HCT116 (cell line): ENCODE measurements around the gene COPG1. TPM values are rescaled to one million over a fixed set of nuclear protein-coding genes. Genes with fewer than 3 reads are reported as not detected.

Source experiments
- ATAC-seq: fragments of 200-7000 bp; cut with Tn5 transposase; 2 replicates; pipeline ENCODE4 v1.9.1; 2020; ENCODE audit warnings: mild to moderate bottlenecking, moderate library complexity
- BruUV-seq: library from RNA; stranded (reverse); fragments of 400-500 nt; replicated peaks from 2 replicates; lab custom pipeline; 2021; lab: Mats Ljungman, UMichigan
- CTCF ChIA-PET: fragments of 300-600 bp; sonication (Branson Sonifier 250); formaldehyde crosslinking; loops from one replicate; lab custom pipeline; 2021; ENCODE audit warnings: antibody characterized with exemption; lab: Charles Lee
- POLR2A ChIA-PET: fragments of 300-600, 350-600 bp; sonication (Branson Sonifier 250); formaldehyde crosslinking; loops from one replicate; lab custom pipeline; 2021; ENCODE audit warnings: antibody characterized with exemption; lab: Charles Lee
- RAD21 ChIA-PET, 2 experiments: fragments of 300-600 bp; sonication (Branson Sonifier 250); formaldehyde crosslinking; loops; one replicate each; lab custom pipeline; 2023; ENCODE audit warnings: low total read pairs in 2 of 2; ENCODE audit not compliant: uncharacterized antibody in 2 of 2, unreplicated experiment in 2 of 2, low non-redundant PET in 1 of 2; lab: Charles Lee
- DNase-seq: peaks from one replicate; pipeline ENCODE4 v3.0.0-alpha.2; 2010; ENCODE audit warnings: low read depth, low spot score
- H2AFZ ChIP-seq: fragments of 200-600 bp; shearing (Covaris generic), sonication (generic); 2 replicates; pipeline ENCODE4 v1.6.1; 2017; ENCODE audit warnings: low read depth, mixed run types, mixed read lengths, antibody characterized with exemption, low read length; ENCODE audit not compliant: poor library complexity, severe bottlenecking
- H3K27ac ChIP-seq: 2 replicates; pipeline ENCODE4 v1.5.1; 2012; ENCODE audit warnings: low read depth, low read length
- H3K27me3 ChIP-seq: fragments of 200-600 bp; sonication (generic); 2 replicates; pipeline ENCODE4 v1.6.1; 2016; ENCODE audit warnings: mixed run types, low read length, mixed read lengths; ENCODE audit not compliant: insufficient read depth
- H3K36me3 ChIP-seq, 2 experiments: fragments of 200-500 bp in 1 of 2; fragments of 200-600 bp in 1 of 2; sonication (Bioruptor generic) in 1 of 2; sonication (generic) in 1 of 2; 2 replicates each; pipeline versions ENCODE4 v1.5.1 to v1.6.1; 2014 to 2016; ENCODE audit warnings: low read length in 2 of 2, inconsistent platforms in 1 of 2, mixed read lengths in 1 of 2, mixed run types in 1 of 2; ENCODE audit not compliant: insufficient read depth in 2 of 2, control insufficient read depth in 1 of 2
- H3K4me1 ChIP-seq, 2 experiments: fragments of 200-600 bp in 1 of 2; sonication (generic) in 1 of 2; 2 replicates each; pipeline versions ENCODE4 v1.5.1 to v1.6.1; 2012 to 2017; ENCODE audit warnings: low read length in 2 of 2, inconsistent platforms in 1 of 2, mild to moderate bottlenecking in 1 of 2, mixed read lengths in 1 of 2, mixed run types in 1 of 2, moderate library complexity in 1 of 2; ENCODE audit not compliant: insufficient read depth in 2 of 2, control insufficient read depth in 1 of 2
- H3K4me2 ChIP-seq: fragments of 200-600 bp; sonication (generic); 2 replicates; pipeline ENCODE4 v1.6.1; 2017; ENCODE audit warnings: mixed run types, low read length, mixed read lengths
- H3K4me3 ChIP-seq, 2 experiments: fragments of 200-600 bp in 1 of 2; sonication (generic) in 1 of 2; replicated peaks in 1 of 2; 2 replicates each; pipeline ENCODE4 v1.5.1; 2011 to 2016; ENCODE audit warnings: low read length in 2 of 2, control low read depth in 1 of 2, low read depth in 1 of 2, mild to moderate bottlenecking in 1 of 2, mixed read lengths in 1 of 2, mixed run types in 1 of 2
- H3K79me2 ChIP-seq: fragments of 200-600 bp; sonication (generic); 2 replicates; pipeline ENCODE4 v1.6.1; 2017; ENCODE audit warnings: mild to moderate bottlenecking, mixed run types, low read length, moderate library complexity, mixed read lengths; ENCODE audit not compliant: insufficient read depth
- H3K9ac ChIP-seq: fragments of 200-600 bp; sonication (generic); 2 replicates; pipeline ENCODE4 v1.6.1; 2016; ENCODE audit warnings: low read length, mixed read lengths
- H3K9me2 ChIP-seq: fragments of 200-600 bp; sonication (generic), shearing (Covaris generic); 2 replicates; pipeline ENCODE4 v1.6.1; 2017; ENCODE audit warnings: mixed run types, mild to moderate bottlenecking, moderate library complexity; ENCODE audit not compliant: insufficient read depth
- H3K9me3 ChIP-seq, 2 experiments: fragments of 200-500 bp in 1 of 2; fragments of 200-600 bp in 1 of 2; sonication (Bioruptor generic) in 1 of 2; sonication (generic) in 1 of 2; 2 replicates each; pipeline ENCODE4 v1.6.1; 2014 to 2017; ENCODE audit warnings: low read length in 2 of 2, mixed read lengths in 2 of 2, inconsistent platforms in 1 of 2, low read depth in 1 of 2, mild to moderate bottlenecking in 1 of 2, mixed run types in 1 of 2, moderate library complexity in 1 of 2; ENCODE audit not compliant: control insufficient read depth in 1 of 2, insufficient read depth in 1 of 2
- H4K20me1 ChIP-seq: fragments of 200-600 bp; sonication (generic), shearing (Covaris generic); 2 replicates; pipeline ENCODE4 v1.6.1; 2017; ENCODE audit warnings: mixed run types, mild to moderate bottlenecking, moderate library complexity; ENCODE audit not compliant: insufficient read depth
- CEBPB ChIP-seq: IDR thresholded peaks from 2 replicates; pipeline ENCODE4 v1.6.1; 2012; ENCODE audit warnings: low read depth
- ELF1 ChIP-seq: IDR thresholded peaks from 2 replicates; pipeline ENCODE4 v1.6.1; 2012; ENCODE audit warnings: low read depth, borderline replicate concordance
- EZH2 ChIP-seq: fragments of 200-600 bp; sonication (generic); IDR thresholded peaks from 2 replicates; pipeline ENCODE4 v1.6.1; 2017; ENCODE audit warnings: antibody characterized with exemption, mixed run types
- FOSL1 ChIP-seq: IDR thresholded peaks from 2 replicates; pipeline ENCODE4 v1.6.1; 2012; ENCODE audit warnings: low read depth
- POLR2A ChIP-seq: IDR thresholded peaks from 2 replicates; pipeline ENCODE4 v1.7.0; 2011; ENCODE audit warnings: borderline replicate concordance; ENCODE audit not compliant: insufficient read depth, insufficient read length; ENCODE audit errors: extremely low read depth
- TCF7L2 ChIP-seq: IDR thresholded peaks from 2 replicates; pipeline ENCODE4 v1.7.0; 2011; ENCODE audit warnings: borderline replicate concordance, inconsistent platforms; ENCODE audit not compliant: insufficient read depth, insufficient read length; ENCODE audit errors: extremely low read depth
- intact Hi-C: fragments of 100-400 bp; cut with micrococcal nuclease; formaldehyde crosslinking; loops from 2 replicates; pipeline ENCODE4 v1.10.0; 2022
- total RNA-seq: library from RNA; stranded (reverse); gene quantifications from one replicate; pipeline ENCODE4 v1.2.1, GENCODE V29; 2021; ENCODE audit not compliant: unreplicated experiment
- TF ChIP-seq, protein P1 (sequence below): IDR thresholded peaks from 2 replicates; pipeline ENCODE4 v1.6.1; 2012

Gene COPG1
- total RNA-seq, 1 experiment from 2014 or later, result 182 TPM

DNA sequence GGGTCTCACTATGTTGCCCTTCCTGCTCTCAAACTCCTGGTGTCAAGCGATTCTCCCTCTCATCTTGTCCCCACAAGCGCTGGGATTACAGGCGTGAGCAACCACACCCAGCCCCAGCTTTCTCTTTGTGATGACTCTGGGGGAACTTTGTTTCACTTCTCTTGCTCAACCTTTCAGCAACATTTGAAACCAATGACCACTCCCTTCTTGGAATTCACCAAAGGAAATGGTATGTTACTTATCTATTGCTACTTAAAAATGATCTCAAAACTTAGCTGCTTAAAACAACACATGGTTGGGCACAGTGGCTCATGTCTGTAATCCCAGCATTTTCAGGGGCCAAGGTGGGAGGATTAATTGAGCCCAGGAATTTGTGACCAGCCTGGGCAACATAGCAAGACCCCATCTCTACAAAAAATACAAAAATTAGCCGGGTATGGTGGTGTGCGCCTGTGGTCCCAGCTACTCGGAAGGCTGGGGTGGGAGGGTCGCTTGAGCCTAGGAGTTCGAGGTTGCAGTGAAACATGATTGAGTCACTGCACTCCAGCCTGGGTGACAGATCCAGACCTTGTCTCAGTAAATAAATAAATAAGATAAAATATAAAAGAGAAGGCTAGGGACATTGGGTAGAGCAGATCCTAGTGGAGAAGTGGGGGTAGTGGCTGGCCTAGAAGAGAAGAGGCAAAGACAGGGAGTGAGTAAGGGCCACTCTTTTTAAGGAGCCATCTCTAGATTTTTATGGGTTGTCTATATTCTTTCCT, 10.3 kb upstream of the COPG1 start:
- H3K9me3 ChIP-seq, result no peaks in the 10 kb centered on the region
- TF ChIP-seq POLR2A (no peak), ELF1 (no peak)
- POLR2A ChIA-PET, result interaction anchor here (1.7 kb wide), 1 partner anchor 10 kb away, joined by 5 read pairs; the partner anchor contains the start of gene COPG1
- RAD21 ChIA-PET, result no interaction called here
- no peaks in the 10 kb centered on the region for H3K36me3 ChIP-seq
- CTCF ChIA-PET, result interaction anchor here (1.7 kb wide), 1 partner anchor 269 kb away, joined by 5 read pairs; no protein-coding TSS in a partner anchor
- no peaks in the 10 kb centered on the region for H3K79me2 ChIP-seq
- peak; percentile 42; the same call in 1 of the 2 replicates for ATAC-seq
- H3K4me3 ChIP-seq, result no peak overlapping the region
- intact Hi-C loops, result no loop called here
- H2AFZ ChIP-seq, result no peak overlapping the region
- peaks cover 0 to 15% of the 10 kb centered on the region in 2 experiments; a peak in 2 of 4 replicates for H3K4me1 ChIP-seq
- no peak for DNase-seq
- H4K20me1 ChIP-seq, result no peaks in the 10 kb centered on the region
- no peak overlapping the region for H3K27ac ChIP-seq
- H3K4me2 ChIP-seq, result no peak overlapping the region
- no peak overlapping the region for H3K9ac ChIP-seq
- no peaks in the 10 kb centered on the region for H3K27me3 ChIP-seq
- BruUV-seq, result no TSS peak
- H3K9me2 ChIP-seq, result no peaks in the 10 kb centered on the region

DNA sequence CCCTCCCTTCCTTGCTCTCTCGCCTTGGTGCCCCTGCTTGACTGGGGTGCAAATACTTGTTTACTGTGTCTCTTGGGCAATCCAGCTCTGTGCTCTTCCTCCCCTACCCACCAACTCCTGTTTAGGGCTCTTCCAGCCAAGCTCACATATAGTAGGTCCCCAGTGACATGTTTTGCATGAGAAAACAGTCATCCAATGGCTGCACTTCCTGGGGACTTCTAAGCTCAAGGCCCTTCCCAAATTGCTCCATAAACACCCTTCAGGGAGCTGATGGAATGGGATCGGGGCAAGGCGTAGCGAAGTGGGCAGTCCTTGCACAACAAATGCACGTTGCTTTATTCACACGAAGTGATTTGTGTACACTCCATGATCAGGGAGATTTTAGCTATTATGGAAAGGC, 9.4 kb upstream of the COPG1 start:
- no peak for TF ChIP-seq ELF1
- TF ChIP-seq EZH2, result no peak
- TF ChIP-seq, protein P1, sequence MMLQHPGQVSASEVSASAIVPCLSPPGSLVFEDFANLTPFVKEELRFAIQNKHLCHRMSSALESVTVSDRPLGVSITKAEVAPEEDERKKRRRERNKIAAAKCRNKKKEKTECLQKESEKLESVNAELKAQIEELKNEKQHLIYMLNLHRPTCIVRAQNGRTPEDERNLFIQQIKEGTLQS, result no peak
- no peak for TF ChIP-seq TCF7L2
- no peak for TF ChIP-seq FOSL1
- no peak for TF ChIP-seq CEBPB
- no TSS peak for BruUV-seq
- Histone ChIP-seq H2AFZ (no peak overlapping the region), H3K9me2 (no peaks in the 10 kb centered on the region), H3K27me3 (no peaks in the 10 kb centered on the region), H3K4me3 (no peak overlapping the region), H3K4me2 (no peak overlapping the region), H3K9me3 (no peaks in the 10 kb centered on the region), H3K9ac (no peak overlapping the region), H3K79me2 (no peaks in the 10 kb centered on the region), H3K4me1 (peaks cover 0 to 10% of the 10 kb centered on the region in 2 experiments; a peak in 2 of 4 replicates), H3K36me3 (no peaks in the 10 kb centered on the region), H4K20me1 (no peaks in the 10 kb centered on the region), H3K27ac (no peak overlapping the region)
- intact Hi-C loops, result loop anchor here (10.0 kb wide), 1 partner anchor 215 kb away; no protein-coding TSS in a partner anchor
- POLR2A ChIA-PET, result interaction anchor here (1.7 kb wide), 1 partner anchor 9 kb away, joined by 5 read pairs; the partner anchor contains the start of gene COPG1
- ATAC-seq, result no peak
- no peak for DNase-seq
- RAD21 ChIA-PET, result no interaction called here
- CTCF ChIA-PET, result interaction anchor here (1.0 to 1.6 kb wide), 2 partner anchors 15 to 270 kb away, joined by 5 read pairs; no protein-coding TSS in a partner anchor
